ENCODE data around the gene SH2D4B. TPM values are rescaled to one million over a fixed set of nuclear protein-coding genes. Genes with fewer than 3 reads are reported as not detected.

SH2D4B gene
- total RNA-seq, 4 donors from 2014 or later: 0.26 to 0.42 TPM; not detected in 2

DNA sequence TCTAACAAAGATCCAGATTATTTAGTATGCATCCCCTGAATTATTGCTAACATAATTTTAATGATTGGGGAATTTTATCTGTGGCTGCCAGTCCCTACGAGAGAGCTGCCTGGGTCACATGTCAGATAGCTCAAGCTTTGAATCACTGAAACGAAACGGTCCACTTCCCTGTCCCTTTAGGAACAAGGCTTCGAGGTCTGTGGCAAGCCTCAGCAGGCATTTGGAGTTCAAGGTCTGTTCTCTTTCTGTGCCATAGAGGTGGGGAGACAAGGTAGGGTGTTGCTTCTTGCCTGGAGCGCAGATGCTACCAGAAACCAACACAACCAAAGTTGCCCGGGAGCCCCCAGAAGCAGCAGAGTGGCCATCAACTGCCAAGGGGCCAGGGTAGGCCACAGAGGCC is 13.9 kb upstream of the SH2D4B start:
- H3K36me3 ChIP-seq: peaks cover 3 to 32% (median 24%) of the 10 kb centered on the region in 4 donors
- peaks cover 3 to 11% (median 5%) of the 10 kb centered on the region in 4 donors for H3K4me1 ChIP-seq
- intact Hi-C loops (cut with DNase I): no loop called here
- no peak overlapping the region for H3K4me3 ChIP-seq
- DNase-seq (ENCODE audit: extremely low spot score): no peak
- TF ChIP-seq EP300 (IDR thresholded peaks at IDR 0.05) (no peak), POLR2A (IDR thresholded peaks at IDR 0.05; ENCODE audit: low read depth) (no peak), POLR2AphosphoS5 (IDR thresholded peaks at IDR 0.05) (no peak)
- no peak overlapping the region for H3K27ac ChIP-seq (replicated peaks in 1 of 4)
- no peaks in the 10 kb centered on the region for H3K9me3 ChIP-seq
- WGBS: 63% methylated on average over 5 of the region's 6 CpGs
- no peaks in the 10 kb centered on the region for H3K27me3 ChIP-seq

DNA sequence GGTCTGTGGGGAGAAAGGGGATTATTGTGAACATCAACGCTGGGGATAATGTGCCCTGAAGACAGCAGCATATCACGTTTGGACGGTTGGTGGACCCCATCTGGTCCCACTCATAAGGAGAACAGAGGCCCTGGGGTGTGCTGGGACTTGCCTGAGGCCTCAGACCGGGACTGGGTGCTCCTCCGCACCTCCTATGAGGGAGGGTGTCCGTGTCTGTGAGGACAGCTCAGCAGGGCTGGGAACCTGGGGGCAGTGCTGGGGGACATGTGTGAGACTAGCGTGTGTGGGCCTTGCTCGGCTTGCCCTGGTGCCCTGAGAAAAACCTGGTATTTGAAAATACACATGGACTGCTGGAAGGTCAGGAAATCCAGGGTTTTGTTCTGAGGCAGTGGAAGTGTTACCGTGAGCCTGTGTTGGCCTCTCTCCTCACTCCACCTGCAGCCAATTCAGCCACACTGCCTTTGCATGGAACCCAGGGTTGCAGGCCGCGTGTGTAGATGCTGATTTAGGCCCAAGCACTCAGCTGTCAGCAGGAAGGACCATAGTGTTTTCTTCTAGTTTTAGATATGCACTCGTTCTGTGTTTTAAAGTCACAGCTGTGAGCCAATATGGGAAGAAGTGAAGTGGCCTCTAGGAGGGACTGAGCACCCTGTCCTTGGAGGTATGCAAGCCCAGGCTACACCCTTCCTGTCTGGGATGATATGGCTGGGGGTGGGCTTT is 13.4 kb upstream of the SH2D4B start:
- WGBS: 75% methylated on average over 6 of the region's 12 CpGs
- Histone ChIP-seq H3K4me1 (peaks cover 0 to 8% (median 2%) of the 10 kb centered on the region in 4 donors), H3K36me3 (peaks cover 0 to 28% (median 19%) of the 10 kb centered on the region in 4 donors), H3K27me3 (no peaks in the 10 kb centered on the region), H3K27ac (replicated peaks in 1 of 4) (no peak overlapping the region), H3K4me3 (no peak overlapping the region), H3K9me3 (no peaks in the 10 kb centered on the region)
- DNase-seq (ENCODE audit: extremely low spot score): no peak
- intact Hi-C loops (cut with DNase I): no loop called here
- TF ChIP-seq EP300 (IDR thresholded peaks at IDR 0.05) (no peak), POLR2AphosphoS5 (IDR thresholded peaks at IDR 0.05) (no peak), POLR2A (IDR thresholded peaks at IDR 0.05; ENCODE audit: low read depth) (no peak)
- TF ChIP-seq, protein P1, sequence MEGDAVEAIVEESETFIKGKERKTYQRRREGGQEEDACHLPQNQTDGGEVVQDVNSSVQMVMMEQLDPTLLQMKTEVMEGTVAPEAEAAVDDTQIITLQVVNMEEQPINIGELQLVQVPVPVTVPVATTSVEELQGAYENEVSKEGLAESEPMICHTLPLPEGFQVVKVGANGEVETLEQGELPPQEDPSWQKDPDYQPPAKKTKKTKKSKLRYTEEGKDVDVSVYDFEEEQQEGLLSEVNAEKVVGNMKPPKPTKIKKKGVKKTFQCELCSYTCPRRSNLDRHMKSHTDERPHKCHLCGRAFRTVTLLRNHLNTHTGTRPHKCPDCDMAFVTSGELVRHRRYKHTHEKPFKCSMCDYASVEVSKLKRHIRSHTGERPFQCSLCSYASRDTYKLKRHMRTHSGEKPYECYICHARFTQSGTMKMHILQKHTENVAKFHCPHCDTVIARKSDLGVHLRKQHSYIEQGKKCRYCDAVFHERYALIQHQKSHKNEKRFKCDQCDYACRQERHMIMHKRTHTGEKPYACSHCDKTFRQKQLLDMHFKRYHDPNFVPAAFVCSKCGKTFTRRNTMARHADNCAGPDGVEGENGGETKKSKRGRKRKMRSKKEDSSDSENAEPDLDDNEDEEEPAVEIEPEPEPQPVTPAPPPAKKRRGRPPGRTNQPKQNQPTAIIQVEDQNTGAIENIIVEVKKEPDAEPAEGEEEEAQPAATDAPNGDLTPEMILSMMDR (IDR thresholded peaks at IDR 0.05): no peak

DNA sequence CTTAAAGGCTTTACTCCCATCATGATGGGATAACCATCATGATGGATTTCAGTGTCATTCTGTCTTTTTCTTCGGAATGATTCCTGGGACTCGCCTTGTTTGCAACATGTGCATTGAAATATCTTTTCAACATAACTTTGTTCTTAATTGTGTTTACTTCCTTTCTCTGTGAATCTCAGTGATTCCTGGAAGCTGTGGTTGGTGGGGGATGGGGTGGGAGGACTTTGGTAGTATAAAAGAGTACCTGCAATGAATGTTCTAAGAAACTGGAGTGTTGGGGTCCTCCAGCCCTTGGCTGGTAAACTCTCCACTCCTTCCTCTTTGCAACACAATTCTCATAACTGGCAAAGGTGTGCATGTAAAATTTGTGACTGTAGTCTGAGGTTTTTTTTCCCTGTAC is 11.5 kb upstream of the SH2D4B start:
- H3K27ac ChIP-seq (replicated peaks in 1 of 4): no peak overlapping the region
- H3K27me3 ChIP-seq: no peaks in the 10 kb centered on the region
- H3K4me1 ChIP-seq: peaks cover 0 to 14% (median 6%) of the 10 kb centered on the region in 4 donors
- H3K9me3 ChIP-seq: no peaks in the 10 kb centered on the region
- peaks cover 0 to 9% (median 2%) of the 10 kb centered on the region in 4 donors for H3K36me3 ChIP-seq
- no peak overlapping the region for H3K4me3 ChIP-seq
- WGBS: 79% methylated on average over 2 of the region's 2 CpGs
- DNase-seq (ENCODE audit: extremely low spot score): no peak
- TF ChIP-seq POLR2A (IDR thresholded peaks at IDR 0.05; ENCODE audit: low read depth) (no peak), POLR2AphosphoS5 (IDR thresholded peaks at IDR 0.05) (no peak), EP300 (IDR thresholded peaks at IDR 0.05) (no peak)
- TF ChIP-seq, protein P1 (IDR thresholded peaks at IDR 0.05): no peak
- intact Hi-C loops (cut with DNase I): no loop called here

DNA sequence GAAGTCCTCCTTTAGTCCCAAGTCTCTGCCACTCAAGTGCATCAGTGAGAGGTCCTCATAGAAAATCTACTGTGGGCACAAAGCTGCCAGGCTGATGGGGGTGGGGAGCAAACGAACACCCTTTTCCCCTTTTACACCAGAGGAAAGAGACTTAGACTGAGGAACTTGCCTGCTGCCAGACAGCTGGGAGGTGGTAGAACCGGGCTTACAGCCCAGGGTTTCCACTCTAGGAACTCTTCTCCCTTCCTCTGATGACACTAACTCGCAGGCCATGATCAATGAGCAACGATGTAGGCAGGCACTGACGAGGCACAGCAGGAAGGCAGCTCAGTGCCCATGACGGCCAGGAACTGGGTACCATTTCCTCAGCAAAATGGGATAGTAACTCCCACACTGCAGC is 11.0 kb upstream of the SH2D4B start:
- intact Hi-C loops (cut with DNase I): no loop called here
- TF ChIP-seq EP300 (IDR thresholded peaks at IDR 0.05): no peak
- TF ChIP-seq POLR2AphosphoS5 (IDR thresholded peaks at IDR 0.05): no peak
- TF ChIP-seq, protein P1 (IDR thresholded peaks at IDR 0.05): no peak
- no peak for TF ChIP-seq POLR2A (IDR thresholded peaks at IDR 0.05; ENCODE audit: low read depth)
- DNase-seq (ENCODE audit: extremely low spot score): no peak
- H3K4me3 ChIP-seq: no peak overlapping the region
- WGBS: 58% methylated on average over 6 of the region's 6 CpGs
- H3K4me1 ChIP-seq: peaks cover 0 to 14% (median 6%) of the 10 kb centered on the region in 4 donors
- H3K27me3 ChIP-seq: no peaks in the 10 kb centered on the region
- H3K27ac ChIP-seq (replicated peaks in 1 of 4): no peak overlapping the region
- no peaks in the 10 kb centered on the region for H3K9me3 ChIP-seq
- peaks cover 0 to 4% (median 0%) of the 10 kb centered on the region in 4 donors for H3K36me3 ChIP-seq

DNA sequence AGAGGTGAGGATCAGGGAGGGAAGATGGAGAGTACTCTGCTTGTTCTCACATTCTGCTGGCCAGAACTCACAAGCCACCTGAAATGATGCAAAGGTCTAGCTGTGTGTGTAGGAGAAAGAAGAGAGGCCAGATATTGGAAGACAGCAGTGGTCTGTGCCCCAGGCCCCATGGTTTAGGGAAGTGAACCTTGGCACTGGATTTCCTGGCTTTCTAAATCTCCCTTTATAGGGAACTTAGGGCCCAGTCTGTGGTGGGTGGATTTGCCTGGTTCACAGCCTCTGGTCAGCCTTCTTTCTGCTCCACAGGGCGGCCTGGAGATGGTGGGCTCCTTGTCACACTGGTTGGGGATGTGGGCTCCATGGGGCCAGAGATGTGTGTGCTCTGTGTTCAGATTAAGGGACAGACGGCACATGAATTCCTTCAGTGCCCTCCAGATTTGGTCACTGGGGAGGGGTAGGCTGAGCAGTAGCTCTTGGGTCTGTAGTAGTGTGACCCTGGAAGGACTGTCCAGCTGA is 9.5 kb upstream of the SH2D4B start:
- Histone ChIP-seq H3K27me3 (no peaks in the 10 kb centered on the region), H3K4me1 (peaks cover 0 to 14% (median 6%) of the 10 kb centered on the region in 4 donors), H3K27ac (replicated peaks in 1 of 4) (no peak overlapping the region), H3K4me3 (no peak overlapping the region), H3K36me3 (no peaks in the 10 kb centered on the region), H3K9me3 (no peaks in the 10 kb centered on the region)
- WGBS: 94% methylated on average over 2 of the region's 2 CpGs
- no peak for TF ChIP-seq EP300 (IDR thresholded peaks at IDR 0.05)
- TF ChIP-seq, protein P1 (IDR thresholded peaks at IDR 0.05): no peak
- no peak for TF ChIP-seq POLR2A (IDR thresholded peaks at IDR 0.05; ENCODE audit: low read depth)
- TF ChIP-seq POLR2AphosphoS5 (IDR thresholded peaks at IDR 0.05): no peak
- intact Hi-C loops (cut with DNase I): no loop called here
- DNase-seq (ENCODE audit: extremely low spot score): no peak
